SK-N-MC (cell line): ENCODE data around the gene LRP5.

Source experiments
- EZH2 ChIP-seq: fragments of 200-600 bp; sonication (generic); IDR thresholded peaks from one replicate; pipeline ENCODE4 v1.6.1; 2017; ENCODE audit warnings: antibody characterized with exemption
- POLR2AphosphoS5 ChIP-seq: IDR thresholded peaks from 2 replicates; pipeline ENCODE4 v1.6.1; 2012; ENCODE audit warnings: mild to moderate bottlenecking, low read depth, low read length, borderline replicate concordance

DNA sequence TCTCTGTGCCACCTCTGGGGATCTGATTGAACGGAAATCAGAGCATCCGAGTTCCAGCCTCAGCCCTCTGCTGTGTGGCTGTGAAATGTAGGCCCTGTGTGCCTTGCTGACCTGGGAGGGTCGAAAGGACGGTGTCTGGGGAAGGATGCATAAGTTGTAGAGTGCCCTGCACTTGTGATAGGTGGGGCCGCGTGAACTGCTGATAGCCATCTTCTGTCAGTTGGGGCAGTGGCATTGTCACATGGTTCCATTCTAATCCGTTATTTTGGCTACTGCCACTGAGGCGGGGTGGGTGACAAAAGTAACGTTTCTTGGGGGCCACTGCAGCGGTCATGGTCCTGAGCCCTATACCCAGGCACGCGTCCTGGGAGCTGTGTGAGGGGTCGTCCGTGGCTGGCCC lies 63.4 kb downstream of the LRP5 start:
- no peak for TF ChIP-seq EZH2
- no peak for TF ChIP-seq POLR2AphosphoS5
